SK-N-MC (cell line): ENCODE data around the gene RIT2.

ENCODE experiments used
- EZH2 ChIP-seq: fragments of 200-600 bp; sonication (generic); IDR thresholded peaks from one replicate; pipeline ENCODE4 v1.6.1; 2017; ENCODE audit warnings: antibody characterized with exemption
- FOXP2 ChIP-seq: optimal IDR thresholded peaks from 2 replicates; pipeline ENCODE3; 2011; ENCODE audit warnings: mild to moderate bottlenecking, moderate library complexity; ENCODE audit not compliant: insufficient read depth; ENCODE audit errors: extremely low read length, control extremely low read depth
- POLR2AphosphoS5 ChIP-seq: IDR thresholded peaks from 2 replicates; pipeline ENCODE4 v1.6.1; 2012; ENCODE audit warnings: mild to moderate bottlenecking, low read depth, low read length, borderline replicate concordance

DNA sequence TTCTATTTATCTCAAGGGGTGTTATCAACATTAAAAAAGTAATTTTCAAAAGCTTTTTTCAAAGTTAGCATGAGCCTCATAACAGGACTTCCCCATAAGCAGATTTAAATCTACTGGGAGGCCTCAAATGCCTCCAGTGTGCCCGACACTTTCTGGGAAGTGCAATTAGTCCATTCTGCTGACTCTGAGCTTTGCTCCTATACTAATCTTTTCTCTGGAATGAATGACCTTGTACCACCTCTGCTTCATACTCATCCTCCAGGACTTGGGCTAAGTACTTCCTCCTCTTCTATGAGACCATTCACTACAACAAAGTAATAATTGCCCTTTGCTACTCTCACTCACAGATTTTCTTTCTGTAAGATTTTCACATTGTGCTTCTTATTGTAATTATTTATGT lies 111.1 kb downstream of the RIT2 start:
- TF ChIP-seq POLR2AphosphoS5 (no peak), EZH2 (no peak), FOXP2 (no peak)
